HG03064 (cell line): ENCODE data around the gene RIPPLY2.
"Not testable (repeated sequence)": the region's sequence is repeated elsewhere in the genome, so short reads cannot be mapped to it uniquely, and the experiment has no call there.

Experiments
- ATAC-seq: cut with Tn5 transposase; IDR thresholded peaks from one replicate; pipeline ENCODE4 v1.9.1; 2021; ENCODE audit warnings: low read depth; ENCODE audit not compliant: unreplicated experiment

RIPPLY2 gene

DNA sequence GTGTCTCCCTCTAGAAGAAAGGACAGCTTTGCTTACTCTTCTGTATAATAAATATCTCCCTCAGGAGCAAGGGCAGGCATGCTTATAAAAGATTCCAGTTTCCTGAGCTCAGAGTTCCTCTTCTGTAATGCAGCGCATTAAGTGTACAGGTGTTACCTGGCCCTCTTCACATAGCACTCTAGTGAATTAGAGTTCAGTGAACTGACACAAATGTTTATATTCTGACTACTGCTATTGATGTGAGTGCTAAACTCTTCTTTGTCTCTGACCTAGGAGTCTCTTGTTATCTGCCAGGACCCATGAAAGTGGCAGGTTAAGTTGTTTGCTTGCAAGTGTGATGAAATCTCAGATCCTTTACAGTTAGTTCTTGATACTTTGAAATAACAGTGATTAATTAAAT is 39.9 kb downstream of the RIPPLY2 start:
- no peak for ATAC-seq

DNA sequence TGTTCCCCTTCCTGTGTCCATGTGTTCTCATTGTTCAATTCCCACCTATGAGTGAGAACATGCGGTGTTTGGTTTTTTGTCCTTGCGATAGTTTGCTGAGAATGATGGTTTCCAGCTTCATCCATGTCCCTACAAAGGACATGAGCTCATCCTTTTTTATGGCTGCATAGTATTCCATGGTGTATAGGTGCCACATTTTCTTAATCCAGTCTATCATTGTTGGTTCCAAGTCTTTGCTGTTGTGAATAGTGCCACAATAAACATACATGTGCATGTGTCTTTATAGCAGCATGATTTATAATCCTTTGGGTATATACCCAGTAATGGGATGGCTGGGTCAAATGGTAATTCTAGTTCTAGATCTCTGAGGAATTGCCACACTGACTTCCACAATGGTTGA is 43.9 kb downstream of the RIPPLY2 start:
- not testable (repeated sequence) for ATAC-seq

- ATAC-seq = no peak
These were observed 48.5 kb downstream of the RIPPLY2 start for GRCh38 chr6:83901624-83902023.

- no peak for ATAC-seq
These were observed 51.2 kb downstream of the RIPPLY2 start for GRCh38 chr6:83904395-83904794.

- no peak for ATAC-seq
These were observed 52.5 kb downstream of the RIPPLY2 start for GRCh38 chr6:83905648-83906047.
